Right lobe of liver (tissue), 4 donors: Measurements from ENCODE around the gene LRSAM1.

Experiments
- POLR2A ChIP-seq: fragments of 450-650 bp; IDR thresholded peaks from one replicate; pipeline ENCODE4 v1.6.1; 2017; ENCODE audit warnings: antibody characterized with exemption, mild to moderate bottlenecking
- TF ChIP-seq, protein P1 (sequence below), 4 donors: fragments of 200-600 bp in 3 of 4; fragments of 450-650 bp in 1 of 4; IDR thresholded peaks; one replicate each; pipeline versions ENCODE4 v1.5.1 to v1.8.0; 2016 to 2022; ENCODE audit warnings: antibody characterized with exemption in 4 of 4, mild to moderate bottlenecking in 2 of 4
- donor health status: DM: no; HTN: no; CAD: no.
- donor health status: DM: no; HTN: no; CAD: no.
- donor health status: DM: no; HTN: yes; CAD: no.

DNA sequence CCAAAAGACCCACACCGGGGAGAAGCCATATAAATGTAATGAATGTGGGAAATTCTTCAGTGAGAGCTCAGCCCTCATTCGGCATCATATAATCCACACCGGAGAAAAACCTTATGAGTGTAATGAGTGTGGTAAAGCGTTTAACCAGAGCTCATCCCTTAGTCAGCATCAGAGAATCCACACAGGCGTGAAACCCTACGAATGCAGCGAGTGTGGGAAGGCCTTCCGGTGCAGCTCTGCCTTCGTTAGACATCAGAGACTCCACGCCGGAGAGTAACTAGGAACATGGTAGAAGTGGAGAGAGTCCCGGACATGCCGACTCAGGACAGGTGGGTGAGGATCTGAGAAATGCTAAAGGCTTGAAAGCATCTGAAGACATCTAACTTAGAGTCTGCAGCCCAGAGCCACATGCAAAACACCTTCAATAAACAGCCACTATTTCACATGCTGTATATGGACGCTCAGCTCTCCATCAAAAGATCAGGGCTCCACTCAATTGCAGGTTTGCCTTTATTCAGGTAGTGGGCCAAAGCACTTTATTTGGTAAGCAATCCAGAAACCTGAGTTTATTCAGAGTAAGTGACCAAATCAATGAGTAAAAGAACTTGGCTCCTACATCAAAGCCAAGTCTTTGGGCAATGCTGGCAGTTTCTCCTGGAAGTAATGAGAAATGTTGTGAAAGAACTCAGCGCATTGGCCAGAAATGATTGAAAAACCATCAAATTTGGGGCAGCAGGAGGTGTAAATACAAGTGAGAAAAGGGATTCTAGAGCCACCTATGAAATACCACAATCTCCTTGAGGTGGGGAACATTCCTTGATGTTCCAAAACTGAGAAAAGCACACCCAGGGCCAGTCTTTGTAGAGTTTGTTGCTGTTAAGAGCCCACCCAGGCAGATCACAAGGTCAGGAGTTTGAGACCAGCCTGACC lies 6.1 kb upstream of the LRSAM1 start:
- TF ChIP-seq, protein P1, sequence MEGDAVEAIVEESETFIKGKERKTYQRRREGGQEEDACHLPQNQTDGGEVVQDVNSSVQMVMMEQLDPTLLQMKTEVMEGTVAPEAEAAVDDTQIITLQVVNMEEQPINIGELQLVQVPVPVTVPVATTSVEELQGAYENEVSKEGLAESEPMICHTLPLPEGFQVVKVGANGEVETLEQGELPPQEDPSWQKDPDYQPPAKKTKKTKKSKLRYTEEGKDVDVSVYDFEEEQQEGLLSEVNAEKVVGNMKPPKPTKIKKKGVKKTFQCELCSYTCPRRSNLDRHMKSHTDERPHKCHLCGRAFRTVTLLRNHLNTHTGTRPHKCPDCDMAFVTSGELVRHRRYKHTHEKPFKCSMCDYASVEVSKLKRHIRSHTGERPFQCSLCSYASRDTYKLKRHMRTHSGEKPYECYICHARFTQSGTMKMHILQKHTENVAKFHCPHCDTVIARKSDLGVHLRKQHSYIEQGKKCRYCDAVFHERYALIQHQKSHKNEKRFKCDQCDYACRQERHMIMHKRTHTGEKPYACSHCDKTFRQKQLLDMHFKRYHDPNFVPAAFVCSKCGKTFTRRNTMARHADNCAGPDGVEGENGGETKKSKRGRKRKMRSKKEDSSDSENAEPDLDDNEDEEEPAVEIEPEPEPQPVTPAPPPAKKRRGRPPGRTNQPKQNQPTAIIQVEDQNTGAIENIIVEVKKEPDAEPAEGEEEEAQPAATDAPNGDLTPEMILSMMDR (IDR thresholded peaks at IDR 0.05): no peak
- no peak for TF ChIP-seq POLR2A
